Stimulated activated CD4-positive, alpha-beta T cell treated with anti-CD3 and anti-CD28 coated beads, Interleukin-4, amount 100 ng/mL, for 48 hours (primary cell): ENCODE measurements around the gene SEMA3A.

Experiments
- DNase-seq, 2 donors: peaks; one replicate each; pipeline ENCODE4 v3.0.0-alpha.2; 2020; ENCODE audit warnings: low read depth in 2 of 2

SEMA3A gene

GRCh38 chr7:84195295-84196060 is 889 bp upstream of the SEMA3A start:
- DNase-seq = no peak

DNA sequence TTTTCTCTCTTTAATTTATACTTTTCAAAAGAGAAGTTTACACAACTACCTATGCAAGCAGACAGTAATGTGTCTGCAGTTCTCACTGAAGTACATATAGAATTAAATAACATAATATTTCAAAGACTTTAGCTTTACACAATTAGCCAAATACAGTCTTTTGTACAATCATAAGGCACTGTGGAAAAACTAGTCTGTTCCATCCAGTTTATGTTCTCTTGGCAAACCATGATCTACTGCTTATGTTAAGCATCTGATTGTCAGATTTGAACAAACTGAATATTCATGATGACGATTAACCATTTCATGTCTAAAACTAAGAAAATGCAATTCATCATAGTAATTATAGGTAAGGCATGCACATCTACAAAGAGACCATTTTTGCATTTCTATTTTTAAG is 842 bp downstream of the SEMA3A start:
- no peak for DNase-seq

DNA sequence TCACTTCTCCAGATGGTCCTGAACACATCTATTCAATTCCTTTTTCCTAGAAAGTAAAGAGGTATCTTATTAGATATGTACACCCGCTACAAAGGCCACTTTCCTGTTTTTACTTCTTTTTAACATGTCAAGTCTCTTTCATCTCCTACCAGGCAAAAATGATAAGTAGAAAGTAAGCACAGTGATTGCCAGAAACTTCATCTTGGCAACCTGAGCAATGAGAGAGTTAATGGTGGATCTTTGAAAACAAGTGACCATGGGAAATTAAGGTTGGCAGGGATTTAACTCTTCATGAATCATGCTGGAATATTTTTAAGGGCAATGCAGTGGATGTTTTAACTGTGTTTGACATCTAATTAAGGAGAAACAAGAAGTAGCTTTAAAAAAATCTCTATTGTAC is 2.7 kb downstream of the SEMA3A start:
- DNase-seq = no peak

GRCh38 chr7:84191261-84191660 is 3.3 kb downstream of the SEMA3A start:
- DNase-seq = no peak

- DNase-seq = no peak
Observed at GRCh38 chr7:84190016-84190705, 4.4 kb downstream of the SEMA3A start.

DNA sequence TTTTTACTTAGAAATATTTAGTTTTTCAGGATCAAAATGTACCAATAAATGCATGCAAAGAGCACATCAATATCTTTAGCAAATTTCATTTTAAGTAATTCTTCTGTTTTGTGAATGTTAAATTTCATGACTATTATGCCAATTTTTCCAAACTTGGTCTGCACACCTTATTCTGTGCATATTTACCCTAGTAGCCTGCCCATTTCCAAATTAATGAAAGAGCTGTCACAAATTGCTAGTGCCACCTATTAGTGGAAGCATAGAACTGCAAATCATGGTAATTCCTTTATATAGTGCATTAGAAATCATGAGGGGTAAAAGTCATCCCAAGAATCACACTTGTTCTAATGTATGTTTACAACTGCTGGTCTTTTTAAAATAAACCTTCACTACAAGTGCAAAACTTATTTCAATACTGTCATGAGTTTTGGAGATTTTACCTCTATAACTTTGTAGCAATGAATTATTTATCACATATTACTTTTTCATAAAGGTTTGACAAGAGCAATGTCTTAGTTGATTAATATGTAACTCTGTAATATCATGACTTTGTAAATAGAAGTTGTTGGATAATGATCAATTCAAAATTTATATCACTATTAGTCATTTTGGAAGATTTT is 5.7 kb downstream of the SEMA3A start:
- no peak for DNase-seq

DNA sequence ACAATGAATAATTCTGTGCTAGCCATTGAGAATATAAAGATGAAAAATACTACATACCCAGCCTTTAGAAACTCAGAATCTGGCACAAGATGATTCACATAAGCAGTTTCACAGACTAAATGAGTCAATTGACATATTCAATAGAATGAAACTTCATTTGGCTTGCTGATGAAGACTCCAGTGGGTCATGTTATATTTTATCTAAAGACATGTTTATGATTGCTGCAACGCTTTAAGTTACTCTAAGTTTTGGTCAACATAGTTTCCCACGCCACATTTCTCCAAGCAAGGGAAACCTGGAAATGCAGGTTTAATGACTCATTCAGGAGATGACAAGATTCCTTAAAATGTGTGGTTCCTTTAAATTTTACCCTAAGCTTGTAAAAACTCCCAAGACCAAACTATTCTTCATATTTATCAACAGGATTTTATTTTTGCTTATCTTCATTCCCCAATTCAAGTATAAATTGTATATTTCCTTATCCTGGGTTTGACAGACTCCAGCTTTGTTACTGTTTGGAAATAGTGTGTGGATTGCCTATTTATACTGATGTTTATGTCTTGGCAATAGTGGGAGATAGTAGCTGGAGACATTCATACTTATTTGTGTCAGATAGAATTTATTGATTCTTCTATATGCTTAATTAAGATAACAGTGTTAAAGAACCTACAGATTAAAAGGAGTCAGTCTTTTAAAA is 6.6 kb downstream of the SEMA3A start:
- DNase-seq = no peak

DNA sequence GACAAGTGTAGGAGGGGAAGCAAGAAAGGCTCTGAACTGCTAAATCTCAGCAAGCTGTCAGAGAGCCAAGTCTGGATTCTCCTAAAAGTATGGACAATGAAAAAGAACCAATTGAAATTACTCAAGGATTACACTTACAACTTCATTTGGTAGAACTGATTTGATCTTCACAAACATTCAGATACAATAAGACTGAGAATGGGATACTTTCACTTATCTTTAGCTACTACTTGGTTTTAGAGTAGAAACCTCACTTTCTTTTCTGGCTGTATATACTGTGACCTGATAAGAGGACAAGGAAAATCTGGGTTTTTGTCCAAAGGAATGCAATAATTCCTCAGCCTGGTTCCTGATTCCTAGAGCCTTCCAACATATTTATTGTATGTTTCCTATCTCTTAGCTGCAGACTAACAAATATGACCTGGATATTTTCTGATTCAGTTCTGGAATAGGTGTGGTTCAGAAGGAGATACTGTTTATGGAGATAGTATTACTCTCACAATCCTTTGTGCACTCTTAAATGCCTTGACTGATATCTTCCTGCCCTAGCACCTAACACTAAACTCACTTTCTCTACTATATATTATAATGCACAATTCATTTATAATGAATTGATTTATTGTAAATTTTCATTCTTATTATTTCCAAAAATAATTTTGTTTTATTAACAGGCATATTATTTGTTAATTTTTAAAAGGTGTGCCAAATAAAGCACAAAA is 7.3 kb downstream of the SEMA3A start:
- no peak for DNase-seq

GRCh38 chr7:84183741-84184140 is 10.8 kb downstream of the SEMA3A start:
- DNase-seq = no peak

DNA sequence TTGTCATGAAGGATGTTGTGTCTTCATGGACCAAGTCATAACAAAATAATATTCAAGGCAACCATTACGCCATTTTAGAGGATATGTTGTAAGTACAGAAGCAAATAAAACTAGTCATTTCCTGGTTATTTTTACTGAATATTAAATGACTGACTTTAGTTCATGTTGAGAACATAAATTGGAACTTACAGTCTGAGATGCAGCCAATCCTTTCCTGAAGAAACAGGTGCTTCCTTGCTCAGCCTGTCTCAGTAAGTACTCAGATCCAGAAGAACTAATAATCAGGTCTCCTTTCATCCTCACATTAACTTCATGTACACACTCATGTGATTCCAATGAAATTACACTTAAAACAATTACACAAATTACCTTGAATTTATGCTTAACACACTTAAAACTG is 12.3 kb downstream of the SEMA3A start:
- no peak for DNase-seq

GRCh38 chr7:84181628-84182027 is 13.0 kb downstream of the SEMA3A start:
- no peak for DNase-seq

DNA sequence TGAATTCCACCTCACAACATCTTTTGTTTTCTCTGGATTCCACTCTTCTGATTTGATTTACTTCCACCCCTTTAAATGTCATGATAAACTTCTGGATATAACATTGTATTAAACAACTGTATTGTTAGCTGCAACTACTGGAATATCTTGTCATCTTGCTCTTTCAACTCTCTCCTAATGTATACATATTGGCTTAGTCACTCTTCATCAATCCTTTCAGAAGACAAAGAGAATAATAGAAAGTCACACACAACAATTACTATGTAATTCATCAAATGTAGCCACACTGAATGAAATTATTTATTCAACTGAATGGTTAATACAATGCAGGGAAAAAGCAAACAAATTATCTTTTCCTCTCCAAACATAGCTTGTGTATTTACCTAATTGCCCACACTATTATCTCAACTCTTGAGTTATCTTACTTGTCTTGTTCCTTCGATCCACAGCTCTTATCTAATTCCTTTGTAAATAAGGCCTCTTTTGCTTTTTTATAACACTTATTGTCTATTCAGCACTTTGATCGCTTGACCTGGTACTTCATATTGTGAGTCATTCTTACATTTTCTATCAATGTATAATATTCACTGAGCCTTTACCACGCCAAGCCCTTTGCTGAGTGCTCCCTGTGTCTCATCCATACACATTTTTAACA is 16.7 kb downstream of the SEMA3A start:
- no peak for DNase-seq

GRCh38 chr7:84176716-84177115 is 17.9 kb downstream of the SEMA3A start:
- DNase-seq = no peak

DNA sequence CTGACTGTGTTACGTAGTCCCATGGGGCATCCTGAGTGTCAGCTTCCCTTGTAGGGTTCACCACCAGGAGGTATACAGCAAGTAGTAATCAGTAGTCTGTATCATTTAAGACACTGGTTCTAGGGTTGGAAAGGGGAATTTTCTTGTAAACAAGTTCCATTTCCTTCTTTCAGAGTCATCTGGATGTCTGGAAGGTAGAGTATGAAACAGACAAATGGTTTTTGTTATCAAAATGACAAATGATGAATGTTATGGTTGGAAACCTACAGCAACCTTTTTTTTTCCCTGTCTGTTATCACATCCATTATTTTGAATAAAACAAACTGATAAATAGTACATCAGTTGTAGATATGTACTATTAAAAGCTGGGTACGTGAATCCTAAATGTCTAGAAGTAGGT is 19.1 kb downstream of the SEMA3A start:
- DNase-seq = no peak

DNA sequence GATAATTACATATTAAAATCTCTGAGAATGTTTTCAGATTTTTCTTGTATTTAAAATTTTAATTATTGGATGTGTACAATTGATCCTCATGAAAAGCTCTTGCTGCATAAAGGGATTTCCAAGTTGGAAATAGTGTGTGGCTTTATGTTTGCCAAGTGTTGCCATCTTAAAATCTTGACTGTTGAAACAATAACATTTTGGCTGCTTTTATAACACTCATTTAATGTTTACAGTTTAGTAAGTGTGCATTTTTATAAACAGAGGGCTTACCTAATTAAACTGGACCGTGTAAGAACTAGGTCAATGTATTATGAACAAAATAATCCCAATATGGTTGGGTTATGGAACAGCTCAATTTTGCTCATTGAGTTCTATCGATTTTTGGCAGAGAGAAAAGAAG is 23.9 kb downstream of the SEMA3A start:
- DNase-seq = no peak

DNA sequence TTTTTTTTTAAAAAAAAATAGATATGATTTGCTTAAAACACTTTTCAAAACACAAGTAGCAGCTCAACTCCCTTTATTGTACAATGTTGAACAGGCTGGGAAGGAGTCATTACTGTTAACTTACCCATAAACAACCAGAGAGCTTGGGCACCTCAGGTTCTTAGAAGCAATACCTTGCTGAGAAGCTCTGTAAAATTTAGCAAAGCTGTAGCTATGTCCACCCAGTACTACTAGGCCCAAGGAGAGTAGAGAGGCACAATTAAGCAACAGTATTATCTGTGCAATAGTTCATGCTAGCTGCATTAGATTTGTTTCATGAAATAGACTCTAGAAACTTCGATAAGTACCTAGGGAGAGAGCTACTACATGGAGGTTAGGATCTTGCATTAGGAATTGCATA is 32.0 kb downstream of the SEMA3A start:
- DNase-seq = no peak

DNA sequence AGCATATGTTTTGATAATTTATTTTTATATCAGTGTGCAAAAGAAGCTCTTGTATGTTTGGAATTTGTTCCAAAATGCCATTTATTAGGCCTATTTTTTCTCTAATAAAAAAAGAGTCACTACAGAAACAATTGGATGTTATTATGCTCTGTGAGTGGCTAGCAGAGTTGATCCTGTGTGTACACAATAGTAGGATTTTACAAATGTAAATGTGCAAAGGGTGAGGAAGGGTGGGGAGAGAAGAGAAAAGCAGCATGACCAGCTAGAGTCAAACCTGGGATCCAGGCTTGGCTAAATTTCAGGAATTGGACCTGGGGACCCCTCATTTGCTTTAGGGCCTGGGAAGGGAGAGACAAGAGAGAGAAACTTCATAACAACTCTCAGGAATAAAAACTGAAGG is 32.5 kb downstream of the SEMA3A start:
- no peak for DNase-seq

GRCh38 chr7:84161398-84161797 is 33.2 kb downstream of the SEMA3A start:
- no peak for DNase-seq

GRCh38 chr7:84159435-84159834 is 35.2 kb downstream of the SEMA3A start:
- no peak for DNase-seq

GRCh38 chr7:84157171-84157570 is 37.4 kb downstream of the SEMA3A start:
- DNase-seq = no peak
